Transverse colon (tissue), 3 donors: Measurements from ENCODE around the gene SKIDA1.

ENCODE experiments used
- POLR2A ChIP-seq: fragments of 450-650 bp; IDR thresholded peaks from one replicate; pipeline ENCODE4 v1.6.1; 2016; ENCODE audit warnings: antibody characterized with exemption, mild to moderate bottlenecking, moderate library complexity
- TF ChIP-seq, protein P1 (sequence below), 5 experiments: fragments of 200-600 bp in 3 of 5; fragments of 450-650 bp in 2 of 5; sonication (generic) in 3 of 5; IDR thresholded peaks; 1 replicate in 2 of 5; 2 replicates in 3 of 5; pipeline ENCODE4 v1.5.1; 2016 to 2017; ENCODE audit warnings: antibody characterized with exemption in 5 of 5, inconsistent platforms in 3 of 5, mild to moderate bottlenecking in 2 of 5, moderate library complexity in 1 of 5

DNA sequence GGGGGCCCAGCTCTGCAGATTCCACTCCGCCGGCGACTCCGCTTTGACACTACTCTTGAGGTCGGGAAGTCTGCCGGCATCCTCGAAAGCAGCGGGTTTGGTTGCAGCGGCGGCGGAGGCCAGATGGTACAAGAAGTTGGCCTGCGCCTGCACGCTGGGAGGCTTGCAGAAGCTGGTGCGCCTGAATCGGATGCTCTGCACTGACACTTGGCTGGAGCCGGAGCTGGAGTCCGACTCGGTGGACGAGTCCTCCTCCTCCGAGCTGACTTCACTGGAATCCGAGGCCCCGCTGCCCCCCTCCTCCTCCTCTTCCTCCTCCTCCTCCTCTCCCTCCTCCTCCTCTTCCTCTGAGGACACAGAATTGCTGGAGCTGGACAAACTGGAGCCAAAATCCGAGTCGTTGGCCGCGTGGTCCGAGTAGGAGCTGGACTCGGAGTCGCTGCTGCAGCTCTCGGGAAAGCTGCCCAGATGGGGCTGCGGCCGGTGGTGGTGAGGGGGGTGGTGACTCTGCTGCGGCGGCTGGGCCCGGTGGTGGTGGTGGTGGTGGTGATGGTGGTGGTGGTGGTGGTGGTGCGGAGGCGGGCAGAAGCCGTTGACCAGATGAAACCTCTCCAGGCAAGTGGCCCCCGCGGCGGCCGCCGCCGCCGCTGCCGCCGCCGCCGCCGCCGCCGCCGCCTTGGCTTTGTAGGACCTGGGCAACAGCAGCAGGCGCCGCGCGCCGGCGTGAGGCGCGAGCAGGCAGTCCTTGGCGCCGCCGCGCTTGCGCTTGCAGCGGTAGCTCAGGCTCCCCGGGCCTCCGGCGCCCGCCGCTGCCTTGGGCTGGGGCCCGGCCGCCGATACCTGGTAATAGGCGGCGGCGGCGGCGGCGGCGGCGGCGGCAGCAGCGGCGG is 9.0 kb downstream of the SKIDA1 start:
- no peak for TF ChIP-seq POLR2A
- TF ChIP-seq, protein P1, sequence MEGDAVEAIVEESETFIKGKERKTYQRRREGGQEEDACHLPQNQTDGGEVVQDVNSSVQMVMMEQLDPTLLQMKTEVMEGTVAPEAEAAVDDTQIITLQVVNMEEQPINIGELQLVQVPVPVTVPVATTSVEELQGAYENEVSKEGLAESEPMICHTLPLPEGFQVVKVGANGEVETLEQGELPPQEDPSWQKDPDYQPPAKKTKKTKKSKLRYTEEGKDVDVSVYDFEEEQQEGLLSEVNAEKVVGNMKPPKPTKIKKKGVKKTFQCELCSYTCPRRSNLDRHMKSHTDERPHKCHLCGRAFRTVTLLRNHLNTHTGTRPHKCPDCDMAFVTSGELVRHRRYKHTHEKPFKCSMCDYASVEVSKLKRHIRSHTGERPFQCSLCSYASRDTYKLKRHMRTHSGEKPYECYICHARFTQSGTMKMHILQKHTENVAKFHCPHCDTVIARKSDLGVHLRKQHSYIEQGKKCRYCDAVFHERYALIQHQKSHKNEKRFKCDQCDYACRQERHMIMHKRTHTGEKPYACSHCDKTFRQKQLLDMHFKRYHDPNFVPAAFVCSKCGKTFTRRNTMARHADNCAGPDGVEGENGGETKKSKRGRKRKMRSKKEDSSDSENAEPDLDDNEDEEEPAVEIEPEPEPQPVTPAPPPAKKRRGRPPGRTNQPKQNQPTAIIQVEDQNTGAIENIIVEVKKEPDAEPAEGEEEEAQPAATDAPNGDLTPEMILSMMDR (IDR thresholded peaks at IDR 0.05) = no peak
